GM23248 (cell line): ENCODE data around the gene EBF4. TPM values are rescaled to one million over a fixed set of nuclear protein-coding genes. Genes with fewer than 3 reads are reported as not detected.
"Not testable (repeated sequence)": the region's sequence is repeated elsewhere in the genome, so short reads cannot be mapped to it uniquely, and the experiment has no call there.

Experiments used
- DNase-seq: peaks from one replicate; pipeline ENCODE4 v3.0.0-alpha.2; 2015
- H2AFZ ChIP-seq: fragments of 200-600 bp; sonication (generic); 2 replicates; pipeline ENCODE4 v1.6.1; 2016; ENCODE audit warnings: antibody characterized with exemption
- H3F3A ChIP-seq: fragments of 200-600 bp; sonication (generic); 2 replicates; pipeline ENCODE4 v1.6.1; 2016; ENCODE audit warnings: mild to moderate bottlenecking, antibody characterized with exemption, mixed run types; ENCODE audit not compliant: insufficient read depth
- H3K27ac ChIP-seq: fragments of 200-600 bp; sonication (generic); 2 replicates; pipeline ENCODE4 v1.5.1; 2016; ENCODE audit warnings: mild to moderate bottlenecking
- H3K27me3 ChIP-seq: fragments of 200-600 bp; sonication (generic); replicated peaks from 2 replicates; pipeline ENCODE4 v1.6.1; 2016; ENCODE audit warnings: mild to moderate bottlenecking; ENCODE audit not compliant: insufficient read depth
- H3K36me3 ChIP-seq: fragments of 200-600 bp; sonication (generic); 2 replicates; pipeline ENCODE4 v1.6.1; 2016; ENCODE audit warnings: low read depth, mild to moderate bottlenecking
- H3K4me1 ChIP-seq: fragments of 200-600 bp; sonication (generic); 2 replicates; pipeline ENCODE4 v1.6.1; 2016; ENCODE audit warnings: mild to moderate bottlenecking; ENCODE audit not compliant: insufficient read depth
- H3K4me2 ChIP-seq: fragments of 200-600 bp; sonication (generic); one replicate; pipeline ENCODE4 v1.6.1; 2016; ENCODE audit warnings: mild to moderate bottlenecking; ENCODE audit not compliant: unreplicated experiment
- H3K4me3 ChIP-seq: fragments of 200-600 bp; sonication (generic); 2 replicates; pipeline ENCODE4 v1.5.1; 2016; ENCODE audit warnings: mild to moderate bottlenecking
- H3K79me2 ChIP-seq: fragments of 200-600 bp; sonication (generic); 2 replicates; pipeline ENCODE4 v1.6.1; 2016; ENCODE audit warnings: mild to moderate bottlenecking; ENCODE audit not compliant: insufficient read depth
- H3K9ac ChIP-seq: fragments of 200-600 bp; sonication (generic); 2 replicates; pipeline ENCODE4 v1.6.1; 2016; ENCODE audit warnings: mild to moderate bottlenecking
- H3K9me2 ChIP-seq: fragments of 200-600 bp; sonication (generic); 2 replicates; pipeline ENCODE4 v1.6.1; 2016; ENCODE audit warnings: mixed run types, mild to moderate bottlenecking, moderate library complexity; ENCODE audit not compliant: insufficient read depth
- H3K9me3 ChIP-seq: fragments of 200-600 bp; sonication (generic); one replicate; pipeline ENCODE4 v1.6.1; 2017; ENCODE audit warnings: low read depth
- H4K20me1 ChIP-seq: fragments of 200-600 bp; sonication (generic); 2 replicates; pipeline ENCODE4 v1.6.0; 2016; ENCODE audit not compliant: insufficient read depth
- EZH2 ChIP-seq: fragments of 200-600 bp; sonication (generic); IDR thresholded peaks from 2 replicates; pipeline ENCODE4 v1.6.1; 2018; ENCODE audit warnings: antibody characterized with exemption, mild to moderate bottlenecking; ENCODE audit not compliant: insufficient read depth, poor library complexity, severe bottlenecking
- EZH2phosphoT487 ChIP-seq: fragments of 200-600 bp; sonication (generic); IDR thresholded peaks from 2 replicates; pipeline ENCODE4 v1.6.1; 2018; ENCODE audit warnings: antibody characterized with exemption, moderate library complexity, mild to moderate bottlenecking, low read depth; ENCODE audit not compliant: insufficient read depth
- WGBS, 2 experiments: methylation state at CpG; one replicate each; pipeline ENCODE4 v1.1.6; 2015 to 2017; ENCODE audit warnings: low lambda C conversion rate in 2 of 2, low coverage in 1 of 2; ENCODE audit errors: missing lambda C conversion rate in 2 of 2; 5-methylcytosine and 5-hydroxymethylcytosine counted together
- in situ Hi-C: fragments of 300-500 bp; cut with MboI; formaldehyde crosslinking; loops from 2 replicates; pipeline ENCODE4 v1.15.0; 2020
- polyA plus RNA-seq: library from polyadenylated mRNA; unstranded; fragments of >200 nt; fragmentation: Nextera tagmentation; extraction: Ambion mirVana; gene quantifications from 2 replicates; pipeline ENCODE4 v1.2.1, GENCODE V29; 2016
- total RNA-seq: library from RNA; depleted of rRNA; stranded (reverse); fragments of >200 nt; shearing (Covaris generic); gene quantifications from 2 replicates; pipeline ENCODE4 v1.2.3, GENCODE V29; 2014

EBF4 gene
- total and polyA plus RNA-seq, 2 experiments from 2014 or later: 0.36 TPM; not detected in 1

GRCh38 chr20:2671977-2672376 lies 20.6 kb upstream of the EBF4 start:
- Histone ChIP-seq H3K4me3 (no peak overlapping the region), H3K9me3 (no peaks in the 10 kb centered on the region)
- in situ Hi-C loops: no loop called here

GRCh38 chr20:2672446-2672845 lies 20.1 kb upstream of the EBF4 start:
- H2AFZ ChIP-seq: no peak overlapping the region
- no peaks in the 10 kb centered on the region for H4K20me1 ChIP-seq
- TF ChIP-seq EZH2: no peak
- 31 to 34% methylated on average over 3 of the region's 3 CpGs for WGBS, 2 experiments
- no peaks in the 10 kb centered on the region for H3K79me2 ChIP-seq
- no peaks in the 10 kb centered on the region for H3K9me2 ChIP-seq
- no peaks in the 10 kb centered on the region for H3F3A ChIP-seq
- in situ Hi-C loops: no loop called here
- H3K27me3 ChIP-seq: peaks cover 5% of the 10 kb centered on the region; the same call in 1 of the 2 replicates
- H3K9me3 ChIP-seq: no peaks in the 10 kb centered on the region
- no peaks in the 10 kb centered on the region for H3K36me3 ChIP-seq
- no peaks in the 10 kb centered on the region for H3K4me1 ChIP-seq
- H3K4me2 ChIP-seq: no peak overlapping the region
- no peak overlapping the region for H3K4me3 ChIP-seq
- H3K9ac ChIP-seq: no peak overlapping the region
- H3K27ac ChIP-seq: no peak overlapping the region
- DNase-seq: no peak

More at GRCh38 chr20:2671977-2672376, 20.6 kb upstream of the EBF4 start:
- no peaks in the 10 kb centered on the region for H3F3A ChIP-seq
- H3K9me2 ChIP-seq: no peaks in the 10 kb centered on the region
- H3K9ac ChIP-seq: no peak overlapping the region
- H3K4me2 ChIP-seq: no peak overlapping the region
- H3K4me1 ChIP-seq: no peaks in the 10 kb centered on the region
- TF ChIP-seq EZH2phosphoT487 (no peak), EZH2 (no peak)
- H3K27ac ChIP-seq: no peak overlapping the region
- no peak for DNase-seq
- WGBS, 2 experiments: 6 to 9% methylated on average over 4 of the region's 4 CpGs
- no peaks in the 10 kb centered on the region for H4K20me1 ChIP-seq
- H3K36me3 ChIP-seq: no peaks in the 10 kb centered on the region
- H2AFZ ChIP-seq: no peak overlapping the region
- H3K79me2 ChIP-seq: no peaks in the 10 kb centered on the region
- H3K27me3 ChIP-seq: no peaks in the 10 kb centered on the region; the same call in 1 of the 2 replicates

GRCh38 chr20:2673453-2673852 lies 19.1 kb upstream of the EBF4 start:
- Histone ChIP-seq H3K9me3 (no peaks in the 10 kb centered on the region), H3F3A (no peaks in the 10 kb centered on the region), H2AFZ (no peak overlapping the region), H3K4me1 (no peaks in the 10 kb centered on the region), H3K4me3 (no peak overlapping the region), H4K20me1 (no peaks in the 10 kb centered on the region), H3K9ac (no peak overlapping the region), H3K79me2 (no peaks in the 10 kb centered on the region), H3K9me2 (no peaks in the 10 kb centered on the region), H3K27me3 (peaks cover 5% of the 10 kb centered on the region; the same call in 1 of the 2 replicates), H3K36me3 (no peaks in the 10 kb centered on the region), H3K4me2 (no peak overlapping the region), H3K27ac (no peak overlapping the region)
- WGBS, 2 experiments: 37 to 43% methylated on average over 4 of the region's 4 CpGs
- in situ Hi-C loops: no loop called here
- DNase-seq: no peak
- TF ChIP-seq EZH2: no peak
- TF ChIP-seq EZH2phosphoT487: no peak

- H4K20me1 ChIP-seq: no peaks in the 10 kb centered on the region
- no peak overlapping the region for H3K4me3 ChIP-seq
- in situ Hi-C loops: no loop called here
- no peak overlapping the region for H3K9ac ChIP-seq
- DNase-seq: no peak
- no peak overlapping the region for H2AFZ ChIP-seq
- no peak overlapping the region for H3K27ac ChIP-seq
- H3K4me1 ChIP-seq: no peaks in the 10 kb centered on the region
- no peaks in the 10 kb centered on the region for H3K9me3 ChIP-seq
- no peaks in the 10 kb centered on the region for H3K9me2 ChIP-seq
- 30 to 36% methylated on average over 4 of the region's 4 CpGs for WGBS, 2 experiments
- H3F3A ChIP-seq: no peaks in the 10 kb centered on the region
- no peaks in the 10 kb centered on the region for H3K36me3 ChIP-seq
- no peaks in the 10 kb centered on the region for H3K79me2 ChIP-seq
- TF ChIP-seq EZH2: no peak
- no peak overlapping the region for H3K4me2 ChIP-seq
- peaks cover 13% of the 10 kb centered on the region; the same call in 1 of the 2 replicates for H3K27me3 ChIP-seq
Observed at GRCh38 chr20:2680046-2680445, 12.5 kb upstream of the EBF4 start.

- H3K27ac ChIP-seq, H3K79me2 ChIP-seq, H3K4me2 ChIP-seq, H2AFZ ChIP-seq, H3K9me3 ChIP-seq, DNase-seq, H3F3A ChIP-seq, in situ Hi-C loops, H3K9ac ChIP-seq, H3K4me3 ChIP-seq, H3K36me3 ChIP-seq, H3K9me2 ChIP-seq, H3K4me1 ChIP-seq, H4K20me1 ChIP-seq: not testable (repeated sequence)
- peaks cover 16% of the 10 kb centered on the region for H3K27me3 ChIP-seq
- WGBS, 2 experiments: 50 to 59% methylated on average over 3 of the region's 3 CpGs
Observed at GRCh38 chr20:2682040-2682439, 10.5 kb upstream of the EBF4 start.

- H3K4me2 ChIP-seq, H3K4me3 ChIP-seq, H3K9me3 ChIP-seq, H3K9ac ChIP-seq, H3K79me2 ChIP-seq, H2AFZ ChIP-seq, DNase-seq, H3K9me2 ChIP-seq, H3F3A ChIP-seq, H3K4me1 ChIP-seq, H3K36me3 ChIP-seq, H3K27ac ChIP-seq, in situ Hi-C loops, H4K20me1 ChIP-seq: not testable (repeated sequence)
- H3K27me3 ChIP-seq: peaks cover 12% of the 10 kb centered on the region
- 67 to 68% methylated on average over 4 of the region's 4 CpGs for WGBS, 2 experiments
Observed at GRCh38 chr20:2684817-2685216, 7.8 kb upstream of the EBF4 start.
